Measurements from ENCODE around the gene MKNK1.

MKNK1 gene

GRCh38 chr1:46601257-46602007 is 2.6 kb downstream of the MKNK1 start:
- no peak for TF ChIP-seq JUND (IDR thresholded peaks at IDR 0.05; ENCODE audit: low read depth)
- in situ Hi-C loops (cut with HindIII; ENCODE audit: low pct_unique_long_range_greater_than_20kb, low sequenced_read_pairs) = no loop called here
- no peak for DNase-seq (ENCODE audit: low read depth in 1 of 2, low spot score in 1 of 2)

- in situ Hi-C loops (cut with HindIII; ENCODE audit: low pct_unique_long_range_greater_than_20kb, low sequenced_read_pairs) = no loop called here
- DNase-seq (ENCODE audit: low read depth in 1 of 2, low spot score in 1 of 2) = no peak
- TF ChIP-seq JUND (IDR thresholded peaks at IDR 0.05; ENCODE audit: low read depth) = no peak
Measured at GRCh38 chr1:46599059-46599970, 4.8 kb downstream of the MKNK1 start.

GRCh38 chr1:46596846-46597245 is 7.2 kb downstream of the MKNK1 start:
- no peak for TF ChIP-seq JUND (IDR thresholded peaks at IDR 0.05; ENCODE audit: low read depth)
- no peak for DNase-seq (ENCODE audit: low read depth in 1 of 2, low spot score in 1 of 2)
- in situ Hi-C loops (cut with HindIII; ENCODE audit: low pct_unique_long_range_greater_than_20kb, low sequenced_read_pairs) = no loop called here

GRCh38 chr1:46596036-46596435 is 8.0 kb downstream of the MKNK1 start:
- DNase-seq (ENCODE audit: low read depth in 1 of 2, low spot score in 1 of 2) = no peak
- TF ChIP-seq JUND (IDR thresholded peaks at IDR 0.05; ENCODE audit: low read depth) = no peak
- in situ Hi-C loops (cut with HindIII; ENCODE audit: low pct_unique_long_range_greater_than_20kb, low sequenced_read_pairs) = no loop called here

GRCh38 chr1:46595127-46595526 is 8.9 kb downstream of the MKNK1 start:
- DNase-seq (ENCODE audit: low read depth in 1 of 2, low spot score in 1 of 2) = no peak
- in situ Hi-C loops (cut with HindIII; ENCODE audit: low pct_unique_long_range_greater_than_20kb, low sequenced_read_pairs) = no loop called here
- no peak for TF ChIP-seq JUND (IDR thresholded peaks at IDR 0.05; ENCODE audit: low read depth)

- no peak for TF ChIP-seq JUND (IDR thresholded peaks at IDR 0.05; ENCODE audit: low read depth)
- in situ Hi-C loops (cut with HindIII; ENCODE audit: low pct_unique_long_range_greater_than_20kb, low sequenced_read_pairs) = no loop called here
- no peak for DNase-seq (ENCODE audit: low read depth in 1 of 2, low spot score in 1 of 2)
Measured at GRCh38 chr1:46594063-46594462, 10.0 kb downstream of the MKNK1 start.

- in situ Hi-C loops (cut with HindIII; ENCODE audit: low pct_unique_long_range_greater_than_20kb, low sequenced_read_pairs) = no loop called here
Measured at GRCh38 chr1:46592823-46593222, 11.2 kb downstream of the MKNK1 start.

GRCh38 chr1:46589529-46589928 is 14.5 kb downstream of the MKNK1 start:
- DNase-seq (ENCODE audit: low read depth in 1 of 2, low spot score in 1 of 2) = no peak
- in situ Hi-C loops (cut with HindIII; ENCODE audit: low pct_unique_long_range_greater_than_20kb, low sequenced_read_pairs) = no loop called here
- TF ChIP-seq JUND (IDR thresholded peaks at IDR 0.05; ENCODE audit: low read depth) = no peak

More at GRCh38 chr1:46592823-46593222, 11.2 kb downstream of the MKNK1 start:
- TF ChIP-seq JUND (IDR thresholded peaks at IDR 0.05; ENCODE audit: low read depth) = no peak
- DNase-seq (ENCODE audit: low read depth in 1 of 2, low spot score in 1 of 2) = no peak

GRCh38 chr1:46587069-46587468 is 17.0 kb downstream of the MKNK1 start:
- no peak for DNase-seq (ENCODE audit: low read depth in 1 of 2, low spot score in 1 of 2)
- TF ChIP-seq JUND (IDR thresholded peaks at IDR 0.05; ENCODE audit: low read depth) = no peak
- in situ Hi-C loops (cut with HindIII; ENCODE audit: low pct_unique_long_range_greater_than_20kb, low sequenced_read_pairs) = no loop called here

GRCh38 chr1:46585312-46585938 is 18.6 kb downstream of the MKNK1 start:
- no peak for DNase-seq (ENCODE audit: low read depth in 1 of 2, low spot score in 1 of 2)
- TF ChIP-seq JUND (IDR thresholded peaks at IDR 0.05; ENCODE audit: low read depth) = no peak
- in situ Hi-C loops (cut with HindIII; ENCODE audit: low pct_unique_long_range_greater_than_20kb, low sequenced_read_pairs) = no loop called here

GRCh38 chr1:46583494-46583893 is 20.6 kb downstream of the MKNK1 start:
- no peak for TF ChIP-seq JUND (IDR thresholded peaks at IDR 0.05; ENCODE audit: low read depth)
- in situ Hi-C loops (cut with HindIII; ENCODE audit: low pct_unique_long_range_greater_than_20kb, low sequenced_read_pairs) = no loop called here
- no peak for DNase-seq (ENCODE audit: low read depth in 1 of 2, low spot score in 1 of 2)

GRCh38 chr1:46582972-46583371 is 21.1 kb downstream of the MKNK1 start:
- DNase-seq (ENCODE audit: low read depth in 1 of 2, low spot score in 1 of 2) = no peak
- no peak for TF ChIP-seq JUND (IDR thresholded peaks at IDR 0.05; ENCODE audit: low read depth)
- in situ Hi-C loops (cut with HindIII; ENCODE audit: low pct_unique_long_range_greater_than_20kb, low sequenced_read_pairs) = no loop called here
